Adrenal gland (tissue), 12 donors: Measurements from ENCODE around the gene AKR7A3. TPM values are rescaled to one million over a fixed set of nuclear protein-coding genes. Genes with fewer than 3 reads are reported as not detected.
A peak's percentile ranks its signal among the peaks of the same experiment; 100 is the strongest.

Source experiments
- DNase-seq, 7 donors: peaks; one replicate each; pipeline ENCODE4 v3.0.0-alpha.2; 2019 to 2020
- H3K27ac ChIP-seq, 5 donors: fragments of 200-600 bp; sonication (generic) in 4 of 5; 1 replicate in 3 of 5; 2 replicates in 2 of 5; pipeline versions ENCODE4 v1.5.1 to v1.8.0; 2016 to 2020; ENCODE audit warnings: mild to moderate bottlenecking in 1 of 5
- H3K27me3 ChIP-seq: fragments of 200-600 bp; 2 replicates; pipeline ENCODE4 v1.8.0; 2021
- H3K36me3 ChIP-seq, 2 donors: fragments of 200-600 bp; replicated peaks in 1 of 2; 1 replicate in 1 of 2; 2 replicates in 1 of 2; pipeline versions ENCODE4 v1.5.1 to v1.8.0; 2018 to 2022
- H3K4me1 ChIP-seq, 2 donors: fragments of 200-600 bp; replicated peaks in 1 of 2; 1 replicate in 1 of 2; 2 replicates in 1 of 2; pipeline versions ENCODE4 v1.5.1 to v1.8.0; 2018 to 2021
- H3K4me3 ChIP-seq, 4 donors: fragments of 200-600 bp; sonication (generic) in 3 of 4; one replicate each; pipeline ENCODE4 v1.5.1; 2016 to 2018
- H3K9me3 ChIP-seq, 3 donors: fragments of 200-600 bp; sonication (generic) in 1 of 3; replicated peaks in 1 of 3; 1 replicate in 2 of 3; 2 replicates in 1 of 3; pipeline versions ENCODE4 v1.5.1 to v1.8.0; 2016 to 2021
- POLR2A ChIP-seq, 2 donors: fragments of 450-650 bp; IDR thresholded peaks; one replicate each; pipeline ENCODE4 v1.6.1; 2017; ENCODE audit warnings: antibody characterized with exemption in 2 of 2, mild to moderate bottlenecking in 2 of 2, moderate library complexity in 1 of 2
- WGBS, 4 donors: extraction: QIAGEN DNeasy Blood & Tissue Kit in 2 of 4; methylation state at CpG; one replicate each; pipeline versions ENCODE4 v1.1.5 to v1.1.7; 2013 to 2017; 5-methylcytosine and 5-hydroxymethylcytosine counted together
- intact Hi-C, 2 donors: fragments of 100-400 bp; cut with DNase I; formaldehyde crosslinking; loops; one replicate each; pipeline versions ENCODE4 v1.14.1 to v1.15.0; 2022 to 2023
- polyA plus RNA-seq, 3 donors: library from polyadenylated mRNA; stranded (reverse); fragments of 200-250 nt in 2 of 3; fragments of 350-450 nt in 1 of 3; fragmentation: Illumina TruSeq in 1 of 3; extraction: RNeasy Lipid Tissue Mini Kit (QIAGEN cat#74804) in 1 of 3; gene quantifications; one replicate each; pipeline ENCODE4 v1.2.3, GENCODE V29; 2013 to 2014
- total RNA-seq, 9 donors: library from RNA; depleted of rRNA in 4 of 9; stranded (reverse); fragments of >200 nt in 4 of 9; fragments of 120-200 nt in 1 of 9; fragmentation: NEBNext Ultra II Directional in 1 of 9; extraction: Animal tissue kit (Norgen Biotek cat#: 25700) in 1 of 9; gene quantifications; one replicate each; pipeline versions ENCODE4 v1.1.0 to v1.2.4, GENCODE V29; 2013 to 2023
- TF ChIP-seq, protein P1 (sequence below), 6 experiments: fragments of 450-650 bp in 4 of 6; fragments of 200-600 bp in 2 of 6; sonication (generic) in 1 of 6; IDR thresholded peaks; 1 replicate in 5 of 6; 2 replicates in 1 of 6; pipeline versions ENCODE4 v1.5.1 to v1.8.0; 2016 to 2021; ENCODE audit warnings: antibody characterized with exemption in 6 of 6, mild to moderate bottlenecking in 2 of 6, moderate library complexity in 1 of 6
- donor health status: healthy with polysubstance abuse.
- donor health status: Bipolar disorder and iron deficiency.
- donor health status: DM: yes; HTN: yes; CAD: no.
- donor health status: DM: no; HTN: no; CAD: no.
- donor health status: DM: no; HTN: no; CAD: no.
- donor health status: DM: yes; HTN: yes; CAD: no.

Gene AKR7A3
- total and polyA plus RNA-seq, 12 donors, result 1.1 to 11.3 (median 4.5) TPM

DNA sequence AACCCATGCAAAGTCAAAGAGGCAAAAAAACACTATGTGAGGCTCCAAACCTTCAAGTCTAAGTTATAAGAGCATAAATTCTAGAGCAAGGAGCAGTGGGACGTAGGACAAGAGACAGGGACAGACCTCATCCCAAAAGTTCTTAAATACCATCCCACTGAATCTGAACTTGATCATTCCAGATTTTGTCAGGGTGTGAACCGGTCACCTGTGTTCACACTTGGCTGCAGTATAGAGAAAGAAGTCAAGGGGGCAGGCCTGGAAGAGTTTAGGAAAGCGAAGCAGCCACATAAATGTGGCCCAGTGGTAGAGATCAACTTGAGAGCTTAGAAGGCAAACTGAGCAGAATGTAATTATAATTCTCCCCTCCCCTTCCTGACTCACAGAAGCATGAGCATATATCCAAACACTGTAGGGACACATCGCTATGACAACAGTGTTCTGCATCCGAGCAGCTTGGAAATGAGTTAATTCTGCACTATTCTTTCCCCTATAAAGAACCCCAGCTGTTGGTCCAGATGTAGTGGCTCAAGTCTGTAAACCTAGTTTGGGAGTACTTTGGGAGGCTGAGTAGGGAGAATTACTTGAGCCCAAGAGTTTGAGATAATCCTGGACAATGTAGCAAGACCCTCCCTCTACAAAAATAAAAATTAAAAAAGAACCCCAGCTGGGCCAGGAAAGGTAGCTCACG lies 20.7 kb upstream of the AKR7A3 start:
- Histone ChIP-seq H3K9me3 (no peaks in the 10 kb centered on the region), H3K4me1 (peaks cover 22 to 32% of the 10 kb centered on the region in 2 donors), H3K4me3 (no peak overlapping the region), H3K36me3 (peaks cover 0 to 41% of the 10 kb centered on the region in 2 donors), H3K27ac (no peak overlapping the region), H3K27me3 (no peaks in the 10 kb centered on the region)
- no peak for TF ChIP-seq POLR2A (IDR thresholded peaks at IDR 0.05)
- TF ChIP-seq, protein P1, sequence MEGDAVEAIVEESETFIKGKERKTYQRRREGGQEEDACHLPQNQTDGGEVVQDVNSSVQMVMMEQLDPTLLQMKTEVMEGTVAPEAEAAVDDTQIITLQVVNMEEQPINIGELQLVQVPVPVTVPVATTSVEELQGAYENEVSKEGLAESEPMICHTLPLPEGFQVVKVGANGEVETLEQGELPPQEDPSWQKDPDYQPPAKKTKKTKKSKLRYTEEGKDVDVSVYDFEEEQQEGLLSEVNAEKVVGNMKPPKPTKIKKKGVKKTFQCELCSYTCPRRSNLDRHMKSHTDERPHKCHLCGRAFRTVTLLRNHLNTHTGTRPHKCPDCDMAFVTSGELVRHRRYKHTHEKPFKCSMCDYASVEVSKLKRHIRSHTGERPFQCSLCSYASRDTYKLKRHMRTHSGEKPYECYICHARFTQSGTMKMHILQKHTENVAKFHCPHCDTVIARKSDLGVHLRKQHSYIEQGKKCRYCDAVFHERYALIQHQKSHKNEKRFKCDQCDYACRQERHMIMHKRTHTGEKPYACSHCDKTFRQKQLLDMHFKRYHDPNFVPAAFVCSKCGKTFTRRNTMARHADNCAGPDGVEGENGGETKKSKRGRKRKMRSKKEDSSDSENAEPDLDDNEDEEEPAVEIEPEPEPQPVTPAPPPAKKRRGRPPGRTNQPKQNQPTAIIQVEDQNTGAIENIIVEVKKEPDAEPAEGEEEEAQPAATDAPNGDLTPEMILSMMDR (IDR thresholded peaks at IDR 0.05), result no peak
- DNase-seq, result peak in 1 of 7 donors; percentile 3
- intact Hi-C loops, result loop anchor here in 1 of 2 donors (5.0 kb wide), 1 partner anchor 52 kb away; no protein-coding TSS in a partner anchor
- 85 to 92% (median 89%) methylated on average over 6 of the region's 6 CpGs for WGBS, 4 donors

DNA sequence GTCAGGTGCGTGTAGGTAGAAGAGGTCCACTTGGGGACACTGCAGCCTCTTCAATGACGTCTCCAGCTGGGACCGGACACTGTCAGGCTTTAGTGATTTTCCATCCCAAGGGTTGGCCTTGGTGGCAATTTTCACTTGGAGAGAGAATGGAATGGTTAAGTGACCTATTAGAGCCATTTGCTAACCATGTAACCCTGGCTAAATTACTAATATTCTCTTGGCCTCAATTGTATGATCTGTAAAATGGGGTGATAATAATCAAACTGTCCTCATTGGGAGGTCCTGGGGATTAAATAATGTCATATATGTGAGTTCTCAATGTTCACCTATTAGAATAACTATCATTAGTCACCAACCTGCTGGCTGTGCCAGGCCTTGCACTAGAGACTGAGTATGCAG lies 19.9 kb upstream of the AKR7A3 start:
- Histone ChIP-seq H3K4me3 (no peak overlapping the region), H3K9me3 (no peaks in the 10 kb centered on the region), H3K4me1 (peaks cover 17 to 25% of the 10 kb centered on the region in 2 donors), H3K27ac (no peak overlapping the region), H3K27me3 (no peaks in the 10 kb centered on the region), H3K36me3 (peaks cover 0 to 48% of the 10 kb centered on the region in 2 donors)
- WGBS, 4 donors, result 82 to 100% (median 85%) methylated on average over 1 to 3 of the region's 3 CpGs
- TF ChIP-seq, protein P1 (IDR thresholded peaks at IDR 0.05), result no peak
- TF ChIP-seq POLR2A (IDR thresholded peaks at IDR 0.05), result no peak
- intact Hi-C loops, result loop anchor here in 1 of 2 donors (5.0 kb wide), 1 partner anchor 51 kb away; no protein-coding TSS in a partner anchor
- DNase-seq, result no peak

DNA sequence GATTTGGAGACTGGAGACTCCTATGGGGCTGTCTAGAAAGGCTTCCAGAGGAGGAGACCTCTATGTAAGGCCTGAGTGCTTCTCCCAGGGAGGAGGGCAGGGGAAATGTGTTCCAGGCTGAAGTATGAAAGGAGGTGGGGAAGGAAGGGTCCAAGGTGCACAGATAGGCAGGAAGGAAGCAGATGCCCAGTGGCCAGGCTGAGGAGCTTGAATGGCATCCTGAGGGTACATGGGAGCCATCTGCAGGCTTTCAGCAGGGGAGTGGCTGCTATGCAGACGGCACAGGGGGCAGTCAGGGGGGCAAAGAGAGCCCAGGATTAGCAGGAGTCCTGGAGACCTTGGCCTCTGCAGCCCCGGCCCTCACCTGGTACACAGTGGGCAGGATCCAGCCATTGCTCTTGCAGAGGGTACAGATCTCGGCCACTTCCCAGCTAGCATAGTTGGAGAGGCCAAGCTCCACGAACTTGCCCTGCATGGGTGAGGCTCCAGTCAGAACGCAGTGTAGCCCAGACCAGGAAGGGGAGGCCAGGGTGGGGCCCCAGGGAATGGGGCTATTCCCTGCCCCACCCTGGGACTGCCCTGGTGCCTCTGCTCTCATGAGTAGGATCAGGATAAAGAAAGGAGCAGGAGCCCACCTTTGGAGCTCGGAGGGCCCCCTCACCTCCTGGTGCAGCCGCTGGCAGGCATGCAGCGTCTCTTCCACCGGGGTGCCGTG lies 19.4 kb upstream of the AKR7A3 start:
- peaks cover 0 to 54% of the 10 kb centered on the region in 2 donors for H3K36me3 ChIP-seq
- WGBS, 4 donors, result 91 to 97% (median 96%) methylated on average over 5 to 10 of the region's 10 CpGs
- H3K4me3 ChIP-seq, result no peak overlapping the region
- intact Hi-C loops, result loop anchor here in 1 of 2 donors (5.0 kb wide), 1 partner anchor 51 kb away; no protein-coding TSS in a partner anchor
- no peaks in the 10 kb centered on the region for H3K9me3 ChIP-seq
- peaks cover 11 to 20% of the 10 kb centered on the region in 2 donors for H3K4me1 ChIP-seq
- no peak overlapping the region for H3K27ac ChIP-seq
- TF ChIP-seq POLR2A (IDR thresholded peaks at IDR 0.05), result no peak
- TF ChIP-seq, protein P1 (IDR thresholded peaks at IDR 0.05), result no peak
- DNase-seq, result peak in 1 of 7 donors; percentile 14
- no peaks in the 10 kb centered on the region for H3K27me3 ChIP-seq

DNA sequence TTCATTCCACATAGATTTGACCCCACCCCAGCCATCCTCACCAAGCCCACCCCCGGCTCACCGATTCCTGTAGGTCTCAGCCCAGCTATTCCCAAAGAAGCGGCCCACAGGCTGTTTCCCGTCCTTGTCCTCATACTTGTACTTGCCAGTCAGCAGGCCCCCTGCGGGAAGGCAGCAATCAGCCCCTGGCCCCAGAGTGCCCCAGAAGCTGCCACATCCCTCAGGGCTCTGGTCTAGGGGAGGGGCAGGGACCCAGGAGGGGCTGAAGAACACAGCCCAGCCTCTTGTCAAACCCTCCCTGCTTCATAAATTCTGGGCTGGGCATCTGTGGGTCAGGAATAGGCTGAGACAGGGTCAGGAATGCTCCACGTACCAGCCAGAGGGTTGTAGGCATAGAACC lies 18.4 kb upstream of the AKR7A3 start:
- Histone ChIP-seq H3K36me3 (peaks cover 0 to 57% of the 10 kb centered on the region in 2 donors), H3K4me1 (peaks cover 9 to 15% of the 10 kb centered on the region in 2 donors), H3K9me3 (no peaks in the 10 kb centered on the region), H3K27ac (no peak overlapping the region), H3K27me3 (no peaks in the 10 kb centered on the region), H3K4me3 (no peak overlapping the region)
- no peak for TF ChIP-seq POLR2A (IDR thresholded peaks at IDR 0.05)
- no peak for DNase-seq
- intact Hi-C loops, result loop anchor here in 1 of 2 donors (5.0 kb wide), 1 partner anchor 50 kb away; no protein-coding TSS in a partner anchor
- WGBS, 4 donors, result 78 to 94% (median 93%) methylated on average over 3 to 6 of the region's 6 CpGs
